ENCODE results near the gene CD44. TPM values are rescaled to one million over a fixed set of nuclear protein-coding genes. Genes with fewer than 3 reads are reported as not detected.
"Not testable (repeated sequence)": the region's sequence is repeated elsewhere in the genome, so short reads cannot be mapped to it uniquely, and the experiment has no call there.

Gene CD44
- total RNA-seq, 1 experiment from 2014 or later = 121 TPM

- Histone ChIP-seq H3K27me3 (replicated peaks) (no peaks in the 10 kb centered on the region), H3K27ac (no peak overlapping the region), H3K4me1 (replicated peaks) (peaks cover 3% of the 10 kb centered on the region), H3K9me3 (replicated peaks) (no peaks in the 10 kb centered on the region), H3K36me3 (no peaks in the 10 kb centered on the region), H3K4me3 (no peak overlapping the region)
- DNase-seq (ENCODE audit: low read depth in 1 of 2, low spot score in 2 of 2) = no peak
Observed at GRCh38 chr11:35105319-35106079, 33.5 kb upstream of the CD44 start.

- H3K27ac ChIP-seq = no peak overlapping the region
Observed at GRCh38 chr11:35106595-35106994, 32.4 kb upstream of the CD44 start.

GRCh38 chr11:35107861-35108260, 31.1 kb upstream of the CD44 start:
- H3K36me3 ChIP-seq = no peaks in the 10 kb centered on the region
- no peaks in the 10 kb centered on the region for H3K27me3 ChIP-seq (replicated peaks)
- no peak for DNase-seq (ENCODE audit: low read depth in 1 of 2, low spot score in 2 of 2)
- H3K9me3 ChIP-seq (replicated peaks) = no peaks in the 10 kb centered on the region
- H3K4me3 ChIP-seq = no peak overlapping the region
- H3K4me1 ChIP-seq (replicated peaks) = peaks cover 16% of the 10 kb centered on the region
- no peak overlapping the region for H3K27ac ChIP-seq

More at GRCh38 chr11:35106595-35106994, 32.4 kb upstream of the CD44 start:
- H3K36me3 ChIP-seq = no peaks in the 10 kb centered on the region
- H3K27me3 ChIP-seq (replicated peaks) = no peaks in the 10 kb centered on the region
- H3K4me3 ChIP-seq = no peak overlapping the region
- H3K4me1 ChIP-seq (replicated peaks) = peaks cover 11% of the 10 kb centered on the region
- DNase-seq (ENCODE audit: low read depth in 1 of 2, low spot score in 2 of 2) = no peak
- H3K9me3 ChIP-seq (replicated peaks) = no peaks in the 10 kb centered on the region

DNA sequence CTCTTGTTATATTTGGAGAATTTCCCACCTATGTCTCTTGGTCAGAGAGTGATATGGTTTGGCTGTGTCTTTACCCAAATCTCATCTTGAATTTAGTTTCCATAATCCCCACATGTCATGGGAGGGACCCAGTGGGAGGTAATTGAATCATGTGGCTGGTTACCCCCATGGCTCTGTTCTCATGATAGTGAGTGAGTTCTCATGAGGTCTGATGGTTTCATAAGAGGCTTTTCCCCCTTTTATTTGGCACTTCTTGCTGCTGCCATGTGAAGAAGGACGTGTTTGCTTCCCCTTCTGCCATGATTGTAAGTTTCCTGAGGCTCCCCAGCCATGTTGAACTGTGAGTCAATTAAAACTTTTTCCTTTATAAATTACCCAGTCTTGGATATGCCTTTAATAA, 30.6 kb upstream of the CD44 start:
- H3K4me3 ChIP-seq; H3K27me3 ChIP-seq (replicated peaks); H3K9me3 ChIP-seq (replicated peaks); H3K27ac ChIP-seq; H3K36me3 ChIP-seq; DNase-seq (ENCODE audit: low read depth in 1 of 2, low spot score in 2 of 2): not testable (repeated sequence)
- H3K4me1 ChIP-seq (replicated peaks) = peaks cover 16% of the 10 kb centered on the region

- no peaks in the 10 kb centered on the region for H3K9me3 ChIP-seq (replicated peaks)
- no peak overlapping the region for H3K27ac ChIP-seq
- H3K36me3 ChIP-seq = no peaks in the 10 kb centered on the region
- H3K4me3 ChIP-seq = no peak overlapping the region
- peaks cover 16% of the 10 kb centered on the region for H3K4me1 ChIP-seq (replicated peaks)
- DNase-seq (ENCODE audit: low read depth in 1 of 2, low spot score in 2 of 2) = no peak
- no peaks in the 10 kb centered on the region for H3K27me3 ChIP-seq (replicated peaks)
Observed at GRCh38 chr11:35109041-35109440, 29.9 kb upstream of the CD44 start.

GRCh38 chr11:35109827-35110226, 29.1 kb upstream of the CD44 start:
- Histone ChIP-seq H3K27me3 (replicated peaks) (no peaks in the 10 kb centered on the region), H3K36me3 (no peaks in the 10 kb centered on the region), H3K4me1 (replicated peaks) (peaks cover 16% of the 10 kb centered on the region), H3K27ac (no peak overlapping the region), H3K4me3 (no peak overlapping the region), H3K9me3 (replicated peaks) (no peaks in the 10 kb centered on the region)
- DNase-seq (ENCODE audit: low read depth in 1 of 2, low spot score in 2 of 2) = no peak

DNA sequence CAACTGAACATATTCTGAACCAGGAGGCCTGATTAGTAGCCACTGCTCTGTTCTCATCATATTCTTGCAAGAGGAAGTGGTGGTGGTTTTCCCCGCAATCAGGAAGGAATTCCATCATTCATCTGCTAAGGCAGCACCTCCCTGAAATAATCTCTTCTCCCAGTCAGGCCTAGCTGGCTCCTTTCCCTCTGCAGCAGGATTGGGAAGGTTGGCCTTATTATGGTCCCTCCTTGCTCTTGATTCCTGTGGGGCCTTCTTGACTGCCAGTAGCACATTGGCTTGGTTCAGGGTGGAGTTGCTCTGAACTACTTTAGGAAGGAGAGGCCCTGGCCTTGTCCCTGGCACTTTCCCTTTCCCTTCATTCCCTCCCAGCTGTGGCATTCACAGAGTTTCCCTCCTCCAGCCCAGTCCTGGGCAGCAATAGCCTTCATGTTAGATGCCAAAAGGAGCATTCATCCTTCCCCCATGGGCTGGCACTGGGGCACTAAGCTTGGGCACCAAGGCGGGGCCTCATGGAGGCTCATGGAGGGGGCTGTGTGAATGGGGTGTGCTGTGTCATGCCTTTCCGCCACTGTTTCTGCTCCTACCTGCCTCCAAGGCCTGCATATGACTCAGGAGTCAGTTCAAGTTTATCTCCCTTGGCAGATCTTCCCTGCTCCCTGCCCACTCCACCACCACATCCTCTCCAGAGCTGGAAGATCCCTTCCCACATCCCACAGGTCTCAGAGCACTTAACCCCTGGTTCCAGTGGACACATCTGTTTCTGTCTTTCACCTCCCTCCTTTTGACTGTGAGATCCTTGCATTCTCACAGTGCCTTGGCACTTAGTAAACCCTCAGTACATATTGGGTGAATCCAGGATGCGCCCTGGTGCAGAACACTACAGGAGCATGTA, 27.6 kb upstream of the CD44 start:
- Histone ChIP-seq H3K4me1 (replicated peaks) (peaks cover 21% of the 10 kb centered on the region), H3K27ac (peak overlapping the region; percentile 66), H3K4me3 (no peak overlapping the region), H3K27me3 (replicated peaks) (no peaks in the 10 kb centered on the region), H3K9me3 (replicated peaks) (no peaks in the 10 kb centered on the region), H3K36me3 (no peaks in the 10 kb centered on the region)
- DNase-seq (ENCODE audit: low read depth in 1 of 2, low spot score in 2 of 2) = peak; percentile 36 to 49

DNA sequence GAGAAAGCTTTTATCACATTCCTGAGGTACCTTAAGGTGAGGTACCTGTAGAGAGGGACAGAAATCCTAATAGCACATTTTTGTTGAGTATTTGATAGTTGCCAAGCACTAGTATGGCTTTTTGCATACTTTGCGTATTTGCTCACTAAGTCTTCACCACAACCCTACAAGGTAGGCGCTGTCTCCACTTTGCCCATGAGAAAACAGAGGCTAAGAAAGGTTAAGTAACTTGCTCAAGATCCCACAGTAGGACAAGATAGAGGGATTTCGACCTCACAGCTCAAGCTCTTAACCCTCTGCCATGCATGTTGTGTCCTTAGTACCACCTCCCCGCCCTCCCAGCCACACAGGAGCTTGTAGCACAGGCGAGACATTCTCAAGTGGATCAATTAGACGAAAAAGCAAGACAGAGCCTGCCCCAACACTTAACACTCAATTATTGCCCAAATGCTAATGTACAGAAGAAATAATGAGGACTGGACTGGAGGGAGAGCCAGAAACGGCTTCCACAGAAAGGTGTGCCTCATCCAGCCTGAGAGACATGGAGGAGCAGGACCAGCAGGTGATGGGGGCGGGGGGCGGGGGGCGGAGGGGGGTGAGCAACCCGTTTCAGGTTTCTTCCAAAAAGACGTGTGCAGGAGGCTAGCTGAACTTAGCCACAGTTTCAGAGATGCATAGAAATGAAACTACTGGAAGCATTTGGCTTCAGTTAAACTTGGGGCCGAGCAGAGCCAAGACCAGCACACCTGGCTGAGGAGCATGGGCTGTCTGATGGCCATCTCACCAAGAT, 26.7 kb upstream of the CD44 start:
- DNase-seq (ENCODE audit: low read depth in 1 of 2, low spot score in 2 of 2) = no peak
- no peaks in the 10 kb centered on the region for H3K9me3 ChIP-seq (replicated peaks)
- H3K27ac ChIP-seq = peak overlapping the region; percentile 66
- no peaks in the 10 kb centered on the region for H3K27me3 ChIP-seq (replicated peaks)
- no peak overlapping the region for H3K4me3 ChIP-seq
- H3K36me3 ChIP-seq = no peaks in the 10 kb centered on the region
- peaks cover 23% of the 10 kb centered on the region for H3K4me1 ChIP-seq (replicated peaks)

GRCh38 chr11:35112846-35113105, 26.2 kb upstream of the CD44 start:
- H3K27me3 ChIP-seq (replicated peaks) = no peaks in the 10 kb centered on the region
- H3K4me3 ChIP-seq = no peak overlapping the region
- H3K9me3 ChIP-seq (replicated peaks) = no peaks in the 10 kb centered on the region
- peaks cover 23% of the 10 kb centered on the region for H3K4me1 ChIP-seq (replicated peaks)
- no peak overlapping the region for H3K27ac ChIP-seq
- no peaks in the 10 kb centered on the region for H3K36me3 ChIP-seq
- DNase-seq (ENCODE audit: low read depth in 1 of 2, low spot score in 2 of 2) = no peak

DNA sequence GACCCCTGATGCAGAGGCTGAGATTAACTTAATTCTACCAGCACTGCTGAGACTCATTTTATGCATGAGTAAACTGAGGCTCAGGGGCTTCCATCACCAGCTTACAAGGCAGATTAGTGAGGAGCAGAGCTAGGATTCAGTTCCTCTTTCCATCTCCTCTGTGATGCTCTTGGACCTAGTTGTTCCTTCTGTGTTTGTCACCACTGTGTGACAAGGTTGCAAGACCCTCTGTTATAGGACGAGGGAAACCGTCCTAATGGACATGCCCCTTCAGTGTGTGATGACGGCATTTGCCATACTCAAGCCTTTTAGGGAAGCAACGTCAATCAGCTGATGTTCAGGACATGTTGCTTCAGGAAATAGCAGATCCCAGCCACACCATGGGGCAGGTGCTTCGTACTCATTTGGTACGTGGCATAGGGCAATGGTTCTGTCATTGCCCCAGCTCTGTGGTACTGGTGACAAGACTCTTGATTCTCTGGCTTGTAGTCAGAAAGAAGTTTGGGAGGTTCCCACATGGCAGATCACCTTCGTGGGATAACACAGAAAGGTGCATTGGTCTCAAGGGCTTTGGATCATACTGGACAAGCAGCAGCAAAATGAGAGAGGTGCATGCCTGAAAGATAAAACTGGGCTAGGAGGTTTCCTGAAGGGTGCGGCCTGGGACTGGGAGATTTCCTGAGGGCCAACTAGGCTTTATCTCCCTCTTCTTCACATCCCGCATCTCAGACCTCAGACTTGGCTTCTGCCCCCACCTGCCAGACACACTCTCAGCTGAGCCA, 23.9 kb upstream of the CD44 start:
- Histone ChIP-seq H3K27ac (no peak overlapping the region), H3K36me3 (no peaks in the 10 kb centered on the region), H3K9me3 (replicated peaks) (no peaks in the 10 kb centered on the region), H3K4me3 (no peak overlapping the region), H3K4me1 (replicated peaks) (peaks cover 23% of the 10 kb centered on the region), H3K27me3 (replicated peaks) (no peaks in the 10 kb centered on the region)
- no peak for DNase-seq (ENCODE audit: low read depth in 1 of 2, low spot score in 2 of 2)

DNA sequence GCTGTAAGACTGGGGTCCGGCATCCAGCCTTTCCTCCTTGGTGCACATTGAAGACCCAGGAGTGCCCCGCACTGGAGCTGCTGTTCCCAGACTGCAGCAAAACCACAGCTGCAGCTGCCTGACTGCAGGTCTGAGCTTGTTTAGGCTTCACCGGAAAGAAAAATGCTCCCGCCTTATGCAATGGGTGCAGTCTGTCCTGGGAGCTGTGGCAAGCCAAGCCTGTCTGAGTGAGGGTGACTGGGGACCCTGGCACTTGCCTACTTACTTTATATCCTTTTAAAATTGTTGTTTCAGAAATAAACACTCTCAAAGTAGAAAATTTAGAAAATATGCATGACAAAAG, 23.3 kb upstream of the CD44 start:
- Histone ChIP-seq H3K4me1 (replicated peaks) (peaks cover 22% of the 10 kb centered on the region), H3K4me3 (no peak overlapping the region), H3K36me3 (no peaks in the 10 kb centered on the region), H3K9me3 (replicated peaks) (no peaks in the 10 kb centered on the region), H3K27me3 (replicated peaks) (no peaks in the 10 kb centered on the region), H3K27ac (no peak overlapping the region)
- no peak for DNase-seq (ENCODE audit: low read depth in 1 of 2, low spot score in 2 of 2)

GRCh38 chr11:35116245-35116644, 22.7 kb upstream of the CD44 start:
- no peaks in the 10 kb centered on the region for H3K36me3 ChIP-seq
- H3K27me3 ChIP-seq (replicated peaks) = no peaks in the 10 kb centered on the region
- no peaks in the 10 kb centered on the region for H3K9me3 ChIP-seq (replicated peaks)
- H3K4me3 ChIP-seq = no peak overlapping the region
- no peak overlapping the region for H3K27ac ChIP-seq
- H3K4me1 ChIP-seq (replicated peaks) = peaks cover 16% of the 10 kb centered on the region
- no peak for DNase-seq (ENCODE audit: low read depth in 1 of 2, low spot score in 2 of 2)

Data from SJSA1 (cell line).